Vagina (tissue), 2 donors: ENCODE data around the gene LTBP2.

Experiments used
- POLR2A ChIP-seq, 2 donors: fragments of 450-650 bp; IDR thresholded peaks; one replicate each; pipeline ENCODE4 v1.6.1; 2017; ENCODE audit warnings: antibody characterized with exemption in 2 of 2, mild to moderate bottlenecking in 2 of 2, moderate library complexity in 2 of 2
- POLR2AphosphoS5 ChIP-seq, 2 donors: sonication (generic); formaldehyde crosslinking; IDR thresholded peaks; one replicate each; pipeline ENCODE4 v1.9.0; 2017; ENCODE audit warnings: antibody characterized with exemption in 2 of 2, mild to moderate bottlenecking in 2 of 2, low read depth in 1 of 2; ENCODE audit not compliant: insufficient read depth in 1 of 2
- TF ChIP-seq, protein P1 (sequence below), 3 experiments: fragments of 450-650 bp in 2 of 3; fragments of 200-600 bp in 1 of 3; sonication (generic) in 1 of 3; IDR thresholded peaks; one replicate each; pipeline ENCODE4 v1.5.1; 2017 to 2019; ENCODE audit warnings: antibody characterized with exemption in 3 of 3, mild to moderate bottlenecking in 2 of 3, moderate library complexity in 2 of 3

DNA sequence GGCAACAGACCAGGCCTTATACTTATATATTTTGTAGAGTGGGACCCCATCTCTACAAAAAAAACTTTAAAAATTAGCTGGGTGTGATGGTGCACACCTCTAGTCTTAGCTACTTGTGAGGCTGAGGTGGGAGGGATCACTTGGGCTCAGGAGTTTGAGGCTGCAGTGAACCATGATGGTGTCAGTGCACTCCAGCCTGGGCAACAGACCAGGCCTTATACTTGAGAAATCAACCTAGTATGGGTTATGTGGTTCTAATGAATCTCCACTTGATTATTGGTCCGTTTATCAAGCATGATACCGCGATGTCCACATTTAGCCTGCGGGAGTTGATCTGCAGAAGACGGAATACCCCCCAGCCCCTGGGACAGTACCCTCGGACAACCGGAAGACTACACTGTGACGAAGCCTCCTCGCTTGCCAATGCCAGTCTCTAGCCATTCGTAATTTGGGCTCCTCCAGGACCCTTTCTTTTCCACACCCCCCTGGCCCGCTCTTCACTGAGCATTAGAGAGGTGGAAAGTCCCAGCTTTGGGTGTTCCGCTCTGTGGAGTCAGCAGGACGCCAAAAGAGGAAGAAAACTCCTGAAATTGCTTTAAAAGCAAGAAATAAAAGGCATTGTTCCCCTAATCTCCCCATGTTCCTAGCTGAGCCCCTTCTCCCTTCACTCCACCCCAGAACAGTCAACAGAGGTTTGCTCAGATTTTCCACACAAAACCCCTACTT, 19.4 kb downstream of the LTBP2 start:
- TF ChIP-seq POLR2AphosphoS5 (IDR thresholded peaks at IDR 0.05; ENCODE audit: insufficient read depth in 1 of 2, low read depth in 1 of 2) (no peak), POLR2A (IDR thresholded peaks at IDR 0.05) (no peak)
- TF ChIP-seq, protein P1, sequence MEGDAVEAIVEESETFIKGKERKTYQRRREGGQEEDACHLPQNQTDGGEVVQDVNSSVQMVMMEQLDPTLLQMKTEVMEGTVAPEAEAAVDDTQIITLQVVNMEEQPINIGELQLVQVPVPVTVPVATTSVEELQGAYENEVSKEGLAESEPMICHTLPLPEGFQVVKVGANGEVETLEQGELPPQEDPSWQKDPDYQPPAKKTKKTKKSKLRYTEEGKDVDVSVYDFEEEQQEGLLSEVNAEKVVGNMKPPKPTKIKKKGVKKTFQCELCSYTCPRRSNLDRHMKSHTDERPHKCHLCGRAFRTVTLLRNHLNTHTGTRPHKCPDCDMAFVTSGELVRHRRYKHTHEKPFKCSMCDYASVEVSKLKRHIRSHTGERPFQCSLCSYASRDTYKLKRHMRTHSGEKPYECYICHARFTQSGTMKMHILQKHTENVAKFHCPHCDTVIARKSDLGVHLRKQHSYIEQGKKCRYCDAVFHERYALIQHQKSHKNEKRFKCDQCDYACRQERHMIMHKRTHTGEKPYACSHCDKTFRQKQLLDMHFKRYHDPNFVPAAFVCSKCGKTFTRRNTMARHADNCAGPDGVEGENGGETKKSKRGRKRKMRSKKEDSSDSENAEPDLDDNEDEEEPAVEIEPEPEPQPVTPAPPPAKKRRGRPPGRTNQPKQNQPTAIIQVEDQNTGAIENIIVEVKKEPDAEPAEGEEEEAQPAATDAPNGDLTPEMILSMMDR (IDR thresholded peaks at IDR 0.05): no peak
